ENCODE data around the gene NFKBIZ.
"Not testable (repeated sequence)": the region's sequence is repeated elsewhere in the genome, so short reads cannot be mapped to it uniquely, and the experiment has no call there.

NFKBIZ gene

GRCh38 chr3:101879102-101879501 is 29.8 kb downstream of the NFKBIZ start:
- DNase-seq: no peak

GRCh38 chr3:101879623-101880284 is 30.4 kb downstream of the NFKBIZ start:
- no peak for DNase-seq

GRCh38 chr3:101884776-101885175 is 35.5 kb downstream of the NFKBIZ start:
- DNase-seq: no peak

GRCh38 chr3:101885584-101885983 is 36.3 kb downstream of the NFKBIZ start:
- not testable (repeated sequence) for DNase-seq

GRCh38 chr3:101886626-101887025 is 37.3 kb downstream of the NFKBIZ start:
- DNase-seq: no peak

- no peak for DNase-seq
Measured at GRCh38 chr3:101888653-101889052, 39.3 kb downstream of the NFKBIZ start.

GRCh38 chr3:101890716-101891115 is 41.4 kb downstream of the NFKBIZ start:
- DNase-seq: no peak

- no peak for DNase-seq
Measured at GRCh38 chr3:101892648-101893047, 43.3 kb downstream of the NFKBIZ start.

- no peak for DNase-seq
Measured at GRCh38 chr3:101896083-101896757, 46.9 kb downstream of the NFKBIZ start.

GRCh38 chr3:101897013-101897412 is 47.7 kb downstream of the NFKBIZ start:
- no peak for DNase-seq

- no peak for DNase-seq
Measured at GRCh38 chr3:101898039-101898438, 48.7 kb downstream of the NFKBIZ start.

GRCh38 chr3:101898752-101899169 is 49.4 kb downstream of the NFKBIZ start:
- DNase-seq: no peak

- DNase-seq: no peak
Measured at GRCh38 chr3:101900316-101900715, 51.0 kb downstream of the NFKBIZ start.

GRCh38 chr3:101900736-101901135 is 51.4 kb downstream of the NFKBIZ start:
- DNase-seq: no peak

GRCh38 chr3:101902041-101902440 is 52.7 kb downstream of the NFKBIZ start:
- no peak for DNase-seq

GRCh38 chr3:101903451-101903871 is 54.1 kb downstream of the NFKBIZ start:
- DNase-seq: no peak

GRCh38 chr3:101905573-101905972 is 56.3 kb downstream of the NFKBIZ start:
- not testable (repeated sequence) for DNase-seq

Measured in activated CD4-positive, CD25-positive, alpha-beta regulatory T cell (primary cell).